Mucosa of rectum (tissue), 2 donors: ENCODE data around the gene FBXW10B.
"Not testable (repeated sequence)": the region's sequence is repeated elsewhere in the genome, so short reads cannot be mapped to it uniquely, and the experiment has no call there.

Source experiments
- H3K27ac ChIP-seq, 2 donors: one replicate each; pipeline ENCODE4 v1.7.0; 2013; ENCODE audit warnings: inconsistent platforms in 2 of 2, low read depth in 2 of 2, low read length in 2 of 2
- H3K27me3 ChIP-seq, 2 donors: one replicate each; pipeline ENCODE4 v1.7.0; 2013; ENCODE audit warnings: low read length in 2 of 2; ENCODE audit not compliant: control insufficient read depth in 2 of 2, insufficient read depth in 2 of 2
- H3K36me3 ChIP-seq, 2 donors: one replicate each; pipeline ENCODE4 v1.7.0; 2013; ENCODE audit warnings: low read length in 2 of 2; ENCODE audit not compliant: control insufficient read depth in 2 of 2, insufficient read depth in 2 of 2
- H3K4me1 ChIP-seq, 2 donors: one replicate each; pipeline ENCODE4 v1.7.0; 2013; ENCODE audit warnings: low read length in 2 of 2, mild to moderate bottlenecking in 1 of 2; ENCODE audit not compliant: control insufficient read depth in 2 of 2, insufficient read depth in 2 of 2
- H3K4me3 ChIP-seq, 2 donors: one replicate each; pipeline ENCODE4 v1.7.0; 2013; ENCODE audit warnings: low read length in 2 of 2
- H3K9ac ChIP-seq, 2 donors: one replicate each; pipeline ENCODE4 v1.7.0; 2013; ENCODE audit warnings: low read length in 2 of 2, low read depth in 1 of 2, mild to moderate bottlenecking in 1 of 2
- H3K9me3 ChIP-seq, 2 donors: one replicate each; pipeline ENCODE4 v1.7.0; 2013; ENCODE audit warnings: low read length in 2 of 2; ENCODE audit not compliant: control insufficient read depth in 2 of 2
- donor health status: healthy.
- donor health status: Normal muscosa, but diverticular disease.

The FBXW10B gene

DNA sequence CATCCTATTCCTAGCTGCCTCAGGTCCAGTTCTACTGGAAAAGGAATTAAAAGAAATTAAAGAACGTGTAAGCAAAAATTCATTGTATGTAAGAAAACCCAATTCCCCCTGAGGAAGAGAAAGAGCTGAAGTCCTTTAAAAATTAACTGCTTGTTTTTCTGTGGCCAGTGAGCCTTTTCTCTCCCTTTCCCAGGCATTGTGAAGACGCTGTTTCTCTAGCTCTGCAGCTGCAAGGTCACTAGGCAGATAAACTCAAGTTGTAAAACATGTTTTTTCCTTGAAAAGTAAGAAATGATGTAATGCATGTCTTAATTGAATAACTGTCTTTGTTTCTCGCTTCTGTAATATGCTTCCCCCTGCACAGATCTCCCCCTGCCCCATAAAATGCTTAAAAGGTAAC lies 34.9 kb upstream of the FBXW10B start:
- H3K9ac ChIP-seq, H3K4me3 ChIP-seq, H3K36me3 ChIP-seq, H3K9me3 ChIP-seq, H3K27ac ChIP-seq, H3K27me3 ChIP-seq: not testable (repeated sequence)
- peaks cover 9 to 18% of the 10 kb centered on the region in 2 donors for H3K4me1 ChIP-seq

DNA sequence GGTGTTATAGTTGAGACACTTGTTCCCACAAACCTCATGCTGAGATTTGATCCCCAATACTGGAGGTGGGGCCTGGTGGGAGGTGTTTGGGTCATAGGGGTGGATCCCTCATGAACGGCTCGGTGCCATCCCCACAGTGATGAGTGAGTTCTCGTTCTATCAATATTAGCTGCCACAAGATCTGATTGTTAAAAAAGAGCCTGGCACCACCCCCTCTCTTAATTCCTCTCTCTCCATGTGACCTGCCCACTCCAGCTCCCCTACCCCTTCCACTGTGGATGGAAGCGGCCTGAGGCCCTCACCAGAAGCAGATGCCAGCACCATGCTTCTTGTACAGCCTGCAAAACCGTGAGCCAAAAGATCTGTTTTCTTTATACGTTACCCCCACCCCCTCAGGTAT lies 33.5 kb upstream of the FBXW10B start:
- Histone ChIP-seq H3K9me3 (no peaks in the 10 kb centered on the region), H3K27me3 (no peaks in the 10 kb centered on the region), H3K27ac (no peak overlapping the region), H3K4me3 (no peak overlapping the region), H3K9ac (no peak overlapping the region), H3K4me1 (peaks cover 13 to 19% of the 10 kb centered on the region in 2 donors), H3K36me3 (no peaks in the 10 kb centered on the region)

DNA sequence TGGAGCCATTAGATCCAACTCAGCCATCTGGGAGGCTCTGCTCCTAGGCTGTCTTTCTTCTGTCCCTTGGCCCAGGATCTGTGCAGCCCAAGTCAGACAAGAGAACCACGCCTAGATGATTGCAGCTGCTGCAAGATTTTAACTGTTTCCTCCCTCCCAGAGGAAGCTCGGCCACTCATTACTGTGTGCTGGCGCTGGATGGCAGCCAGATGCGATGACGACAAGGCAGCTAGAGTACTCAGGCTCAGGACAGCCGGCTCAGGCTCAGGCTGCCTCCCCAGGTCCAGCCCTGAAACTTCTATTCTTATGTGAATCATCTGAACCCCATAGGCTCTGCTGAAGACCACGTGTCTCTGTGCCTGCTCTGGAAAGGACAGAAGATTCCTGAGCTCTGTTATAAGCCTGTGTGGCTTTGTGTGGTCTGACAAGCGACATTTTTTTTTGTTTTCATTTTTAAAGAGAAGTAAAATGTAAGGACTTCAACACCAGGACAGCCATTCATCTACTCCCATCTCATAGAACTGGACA lies 32.1 kb upstream of the FBXW10B start:
- H3K9me3 ChIP-seq, result no peaks in the 10 kb centered on the region
- peak overlapping the region; percentile 72 to 85 for H3K4me3 ChIP-seq
- H3K9ac ChIP-seq, result peak overlapping the region; percentile 78 to 83
- peaks cover 13 to 19% of the 10 kb centered on the region in 2 donors for H3K4me1 ChIP-seq
- no peaks in the 10 kb centered on the region for H3K27me3 ChIP-seq
- peak overlapping the region; percentile 85 to 87 for H3K27ac ChIP-seq
- no peaks in the 10 kb centered on the region for H3K36me3 ChIP-seq

DNA sequence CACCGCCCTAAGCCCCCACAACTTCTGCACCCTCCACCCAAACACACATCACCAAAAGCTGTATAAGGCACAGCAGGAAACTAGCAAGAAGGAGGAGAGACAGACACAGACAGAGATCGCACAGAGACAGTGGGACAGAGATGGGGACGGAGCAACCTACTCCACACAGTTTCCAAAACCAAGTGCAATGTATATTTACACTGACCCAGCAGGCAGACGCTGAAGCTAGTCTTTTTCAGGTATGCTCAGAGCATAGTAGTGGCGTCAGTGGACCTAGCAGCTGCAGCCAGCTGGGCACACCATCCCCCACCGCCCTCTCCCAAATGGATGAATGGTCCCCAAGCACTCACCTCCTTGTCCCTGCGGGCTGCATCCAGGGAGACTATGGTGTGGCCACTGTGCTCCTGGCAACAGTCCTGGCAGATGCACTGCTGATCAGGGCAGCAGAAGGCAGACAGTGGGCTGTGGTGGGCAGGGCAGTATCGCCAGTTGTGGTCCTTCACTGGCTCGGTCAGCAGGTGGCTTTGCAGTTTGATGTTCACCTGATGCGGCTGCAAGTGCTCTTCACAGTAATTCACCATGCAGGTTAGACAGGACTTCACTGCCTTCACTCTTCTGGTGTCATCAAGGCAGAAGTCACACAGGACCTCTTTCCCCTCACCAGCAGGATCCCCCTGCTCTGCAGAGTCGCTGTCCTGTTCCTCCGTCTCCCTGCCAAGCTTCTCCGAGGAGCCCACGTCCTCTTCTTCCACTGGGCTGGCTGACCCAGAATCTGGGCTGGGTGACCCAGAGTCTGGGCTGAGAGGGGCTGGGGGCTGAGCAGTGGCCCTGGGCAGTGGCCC lies 31.5 kb upstream of the FBXW10B start:
- H3K36me3 ChIP-seq, result no peaks in the 10 kb centered on the region
- H3K4me3 ChIP-seq, result peak overlapping the region; percentile 72 to 85
- H3K27me3 ChIP-seq, result no peaks in the 10 kb centered on the region
- H3K4me1 ChIP-seq, result peaks cover 13 to 19% of the 10 kb centered on the region in 2 donors
- H3K9me3 ChIP-seq, result no peaks in the 10 kb centered on the region
- H3K27ac ChIP-seq, result peak overlapping the region; percentile 85 to 87
- peak overlapping the region; percentile 78 to 83 for H3K9ac ChIP-seq

DNA sequence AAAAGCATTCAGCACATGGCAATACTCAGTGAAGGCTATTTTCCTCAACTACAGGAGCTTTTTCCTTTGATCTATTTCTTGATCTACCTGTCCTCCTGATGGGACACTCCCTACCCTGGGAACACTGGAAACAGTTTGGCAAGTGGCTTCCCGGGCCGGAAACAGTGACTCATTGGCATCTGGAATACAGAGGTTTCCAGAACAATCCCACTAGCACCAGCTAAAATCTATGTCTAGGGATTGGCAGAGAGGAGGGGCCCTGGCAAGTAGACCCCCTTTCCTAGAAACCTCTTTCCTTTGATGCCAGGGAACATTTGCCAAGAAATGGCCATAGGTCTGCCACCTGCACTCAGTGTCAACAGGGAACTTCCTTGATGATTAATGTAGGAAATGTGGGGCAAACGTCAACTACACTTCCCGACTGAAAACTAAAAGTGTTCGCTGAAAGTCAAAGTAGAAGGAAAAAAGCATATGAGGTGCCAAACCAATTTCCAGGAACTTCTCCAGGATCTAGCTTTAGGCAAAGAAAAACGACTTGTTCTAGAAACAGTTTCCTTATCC lies 30.4 kb upstream of the FBXW10B start:
- peak overlapping the region; percentile 72 to 85 for H3K4me3 ChIP-seq
- no peaks in the 10 kb centered on the region for H3K27me3 ChIP-seq
- no peaks in the 10 kb centered on the region for H3K9me3 ChIP-seq
- H3K9ac ChIP-seq, result peak overlapping the region; percentile 78 to 83
- H3K27ac ChIP-seq, result peak overlapping the region; percentile 85 to 87
- peaks cover 13 to 19% of the 10 kb centered on the region in 2 donors for H3K4me1 ChIP-seq
- H3K36me3 ChIP-seq, result no peaks in the 10 kb centered on the region

DNA sequence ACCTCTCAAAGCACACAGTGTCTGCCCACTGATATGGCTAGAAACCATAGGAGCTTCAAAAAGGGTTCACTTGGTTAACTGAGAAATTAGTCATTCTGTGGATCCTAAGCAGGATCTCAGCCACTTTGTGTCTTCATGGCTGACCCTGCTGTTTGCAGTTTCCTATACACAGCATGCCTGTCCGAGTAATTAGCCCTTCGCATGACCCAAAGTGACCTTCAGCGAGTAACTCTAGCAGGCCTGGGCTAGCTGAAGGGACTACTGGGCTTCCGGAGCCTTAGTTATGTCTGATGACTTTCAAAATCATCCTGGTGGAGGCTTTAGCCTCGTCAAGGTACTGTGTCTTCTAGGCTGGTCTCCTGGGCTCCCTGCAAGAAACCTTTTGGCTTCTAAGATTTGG lies 28.9 kb upstream of the FBXW10B start:
- H3K4me3 ChIP-seq, result no peak overlapping the region
- no peaks in the 10 kb centered on the region for H3K36me3 ChIP-seq
- no peak overlapping the region for H3K9ac ChIP-seq
- no peaks in the 10 kb centered on the region for H3K27me3 ChIP-seq
- no peaks in the 10 kb centered on the region for H3K9me3 ChIP-seq
- peaks cover 13 to 19% of the 10 kb centered on the region in 2 donors for H3K4me1 ChIP-seq
- no peak overlapping the region for H3K27ac ChIP-seq

DNA sequence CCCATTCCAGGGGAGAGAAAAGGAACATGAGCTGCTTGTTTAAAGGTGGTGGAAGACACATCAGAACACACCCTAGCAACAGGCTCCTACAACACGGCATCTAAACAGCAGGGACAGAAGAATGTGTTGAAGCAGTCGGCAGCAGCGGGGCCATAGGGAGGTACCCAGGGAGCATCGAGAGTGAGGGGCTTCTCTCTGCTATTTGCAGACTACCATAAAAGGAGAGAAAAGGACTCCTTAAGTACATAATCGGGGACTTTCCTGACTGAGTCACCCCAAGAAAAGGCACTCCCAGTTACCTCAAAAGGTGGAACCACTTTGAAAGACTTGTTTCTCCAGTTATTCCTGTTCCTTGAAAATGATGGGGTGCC lies 26.4 kb upstream of the FBXW10B start:
- H3K27ac ChIP-seq, H3K27me3 ChIP-seq, H3K36me3 ChIP-seq, H3K4me3 ChIP-seq, H3K9ac ChIP-seq, H3K9me3 ChIP-seq: not testable (repeated sequence)
- H3K4me1 ChIP-seq, result peaks cover 8 to 16% of the 10 kb centered on the region in 2 donors

DNA sequence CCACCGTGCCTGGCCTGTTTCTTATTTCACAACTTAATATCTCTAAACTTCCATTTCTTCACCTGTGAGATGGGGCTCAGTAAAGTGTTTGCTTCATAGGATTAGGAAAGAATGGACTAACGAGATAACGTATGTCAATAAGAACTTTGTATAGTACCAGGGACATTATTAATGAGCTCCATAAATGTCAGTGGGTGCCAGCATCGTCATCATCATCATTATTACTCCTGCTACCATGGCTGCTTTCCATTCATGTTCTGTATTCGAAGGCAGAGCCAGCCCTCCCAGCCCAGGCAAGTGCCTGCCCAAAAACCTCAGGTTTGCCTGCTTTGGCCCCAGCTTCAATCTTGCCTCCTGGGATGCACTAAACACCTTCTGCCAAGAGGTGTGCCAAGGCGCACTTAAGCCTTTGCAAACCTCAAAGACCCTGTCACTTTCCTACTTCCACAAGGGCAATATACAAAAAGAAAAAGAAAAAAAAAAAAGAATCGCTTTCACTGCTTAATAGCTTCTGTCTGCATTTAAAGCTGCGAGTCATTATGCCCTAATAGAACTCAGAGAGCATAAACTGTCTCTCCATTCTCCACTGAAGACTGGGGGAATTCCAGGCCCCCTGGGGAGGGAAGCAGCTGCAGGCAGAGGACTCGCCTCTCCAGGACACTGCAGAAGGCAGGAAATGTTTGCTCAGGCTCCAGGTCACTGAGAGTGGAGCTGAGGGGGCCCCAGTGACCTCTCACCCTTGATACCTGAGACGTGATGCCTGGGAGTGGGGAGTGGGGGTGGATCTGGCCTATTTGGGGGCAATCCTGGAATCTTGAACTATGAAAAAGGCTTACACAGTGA lies 25.8 kb upstream of the FBXW10B start:
- not testable (repeated sequence) for H3K36me3 ChIP-seq, H3K27me3 ChIP-seq, H3K27ac ChIP-seq, H3K9me3 ChIP-seq, H3K4me3 ChIP-seq, H3K9ac ChIP-seq
- peaks cover 4 to 10% of the 10 kb centered on the region in 2 donors for H3K4me1 ChIP-seq

DNA sequence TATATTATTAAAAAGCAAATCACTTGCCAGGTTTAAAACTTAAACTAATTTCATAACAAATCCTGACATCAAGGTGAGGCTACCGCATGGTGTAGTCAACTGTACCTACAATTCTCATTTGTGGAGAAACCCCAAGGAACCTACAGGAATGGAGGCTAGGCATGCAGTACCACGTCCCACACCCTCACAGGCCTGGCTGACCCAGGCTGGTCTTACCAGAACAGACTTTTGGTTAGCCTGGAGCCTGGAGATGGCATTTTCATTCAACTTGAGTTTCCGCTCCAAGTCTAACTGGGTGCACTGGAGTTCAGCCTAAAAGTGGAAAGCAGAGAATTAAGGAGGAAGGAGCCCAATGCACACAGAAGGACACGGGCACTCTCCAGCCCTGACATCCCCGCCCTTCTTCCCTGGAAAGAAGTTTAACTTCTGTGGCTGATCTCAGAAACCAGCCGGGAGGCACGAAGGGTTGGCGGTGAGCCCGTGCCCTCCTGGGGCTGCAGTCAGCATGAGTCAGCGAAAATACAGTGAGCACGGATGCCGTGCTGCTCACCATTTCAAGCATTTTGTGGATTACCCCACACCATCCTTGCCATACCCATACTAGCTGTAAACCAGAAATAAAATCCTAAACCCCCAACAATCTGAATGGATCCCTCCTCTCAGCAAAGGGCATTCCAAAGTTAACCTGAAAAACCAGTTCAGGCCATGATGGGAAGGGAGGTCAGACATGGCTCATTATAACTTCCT lies 23.2 kb upstream of the FBXW10B start:
- not testable (repeated sequence) for H3K9ac ChIP-seq, H3K27me3 ChIP-seq, H3K36me3 ChIP-seq, H3K4me3 ChIP-seq, H3K27ac ChIP-seq, H3K4me1 ChIP-seq, H3K9me3 ChIP-seq
